Stomach (tissue), 9 donors: ENCODE data around the gene IFNK. TPM values are rescaled to one million over a fixed set of nuclear protein-coding genes. Genes with fewer than 3 reads are reported as not detected.

Source experiments
- DNase-seq, 2 donors: peaks; one replicate each; pipeline versions ENCODE4 v3.0.0 to v3.0.0-alpha.2; 2013 to 2019
- H3K27ac ChIP-seq, 5 donors: fragments of 200-600 bp in 4 of 5; sonication (generic) in 4 of 5; one replicate each; pipeline ENCODE4 v1.5.1; 2013 to 2019; ENCODE audit warnings: mild to moderate bottlenecking in 1 of 5, moderate library complexity in 1 of 5
- H3K27me3 ChIP-seq, 3 donors: fragments of 200-600 bp; sonication (generic); one replicate each; pipeline ENCODE4 v1.5.1; 2017 to 2019; ENCODE audit warnings: mixed run types in 1 of 3
- H3K36me3 ChIP-seq, 4 donors: fragments of 200-600 bp; sonication (generic); 1 replicate in 3 of 4; 2 replicates in 1 of 4; pipeline ENCODE4 v1.5.1; 2016 to 2019
- H3K4me1 ChIP-seq, 4 donors: fragments of 200-600 bp; sonication (generic); one replicate each; pipeline ENCODE4 v1.5.1; 2016 to 2019
- H3K4me3 ChIP-seq, 4 donors: fragments of 200-600 bp; sonication (generic) in 3 of 4; one replicate each; pipeline ENCODE4 v1.5.1; 2016 to 2019; ENCODE audit warnings: mild to moderate bottlenecking in 1 of 4
- H3K9me3 ChIP-seq, 4 donors: fragments of 200-600 bp; sonication (generic); one replicate each; pipeline ENCODE4 v1.5.1; 2016 to 2019
- EP300 ChIP-seq: sonication (generic); formaldehyde crosslinking; IDR thresholded peaks from one replicate; pipeline ENCODE4 v1.6.1; 2017; ENCODE audit warnings: antibody characterized with exemption
- POLR2A ChIP-seq, 4 donors: fragments of 450-650 bp; IDR thresholded peaks; one replicate each; pipeline ENCODE4 v1.6.1; 2016; ENCODE audit warnings: antibody characterized with exemption in 4 of 4, control low read depth in 2 of 4, mild to moderate bottlenecking in 1 of 4, moderate library complexity in 1 of 4
- POLR2AphosphoS5 ChIP-seq, 3 donors: sonication (generic); formaldehyde crosslinking; IDR thresholded peaks; one replicate each; pipeline ENCODE4 v1.6.1; 2016; ENCODE audit warnings: antibody characterized with exemption in 3 of 3
- WGBS, 5 donors: extraction: QIAGEN DNeasy Blood & Tissue Kit in 3 of 5; methylation state at CpG; one replicate each; pipeline versions ENCODE4 v1.1.5 to v1.1.7; 2013 to 2018; 5-methylcytosine and 5-hydroxymethylcytosine counted together
- intact Hi-C: fragments of 100-400 bp; cut with DNase I; formaldehyde crosslinking; loops from one replicate; pipeline ENCODE4 v1.15.1; 2023; ENCODE audit warnings: low total_unique reads
- polyA plus RNA-seq, 3 donors: library from polyadenylated mRNA; stranded (reverse); fragments of 200-250 nt; gene quantifications; one replicate each; pipeline ENCODE4 v1.2.3, GENCODE V29; 2013
- total RNA-seq, 5 donors: library from RNA; depleted of rRNA; stranded (reverse); fragments of >200 nt; gene quantifications; one replicate each; pipeline versions ENCODE4 v1.1.0 to v1.2.3, GENCODE V29; 2014 to 2016
- TF ChIP-seq, protein P1 (sequence below), 7 experiments: fragments of 450-650 bp in 4 of 7; fragments of 200-600 bp in 3 of 7; sonication (generic) in 3 of 7; IDR thresholded peaks; one replicate each; pipeline ENCODE4 v1.5.1; 2016 to 2019; ENCODE audit warnings: antibody characterized with exemption in 7 of 7, control low read depth in 2 of 7, mild to moderate bottlenecking in 1 of 7
- donor health status: healthy with polysubstance abuse.
- donor health status: Bipolar disorder and iron deficiency.
- donor health status: healthy.

Gene IFNK
- total and polyA plus RNA-seq, 8 donors, result not detected

DNA sequence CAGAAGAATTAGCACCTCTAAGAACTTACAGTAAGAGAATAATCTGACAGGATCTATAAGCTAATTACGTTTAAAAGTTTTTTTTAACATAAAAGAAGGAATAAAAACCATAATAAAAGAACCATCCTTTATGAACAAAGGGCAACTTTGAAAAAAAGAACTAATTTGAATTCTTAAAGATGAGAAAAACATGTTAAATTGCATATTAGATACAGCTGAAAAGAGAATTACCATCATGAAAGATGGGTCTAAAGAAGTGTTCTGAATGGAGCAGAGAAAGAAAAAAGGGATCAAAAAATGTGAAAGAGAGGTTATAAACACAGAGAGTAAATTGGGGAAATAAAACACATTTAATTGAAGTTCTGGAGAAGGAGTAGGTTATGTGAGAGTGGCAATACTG is 45.8 kb upstream of the IFNK start:
- no peak for DNase-seq
- Histone ChIP-seq H3K4me1 (peaks cover 8 to 22% (median 12%) of the 10 kb centered on the region in 4 donors), H3K27ac (no peak overlapping the region), H3K4me3 (no peak overlapping the region), H3K27me3 (no peaks in the 10 kb centered on the region), H3K9me3 (peaks cover 0 to 6% (median 2%) of the 10 kb centered on the region in 4 donors), H3K36me3 (no peaks in the 10 kb centered on the region)
- WGBS, 5 donors, result 85 to 98% (median 92%) methylated on average over 1 of the region's 1 CpG
- TF ChIP-seq EP300 (no peak), POLR2A (IDR thresholded peaks at IDR 0.05) (no peak), POLR2AphosphoS5 (IDR thresholded peaks at IDR 0.05) (no peak)
- TF ChIP-seq, protein P1, sequence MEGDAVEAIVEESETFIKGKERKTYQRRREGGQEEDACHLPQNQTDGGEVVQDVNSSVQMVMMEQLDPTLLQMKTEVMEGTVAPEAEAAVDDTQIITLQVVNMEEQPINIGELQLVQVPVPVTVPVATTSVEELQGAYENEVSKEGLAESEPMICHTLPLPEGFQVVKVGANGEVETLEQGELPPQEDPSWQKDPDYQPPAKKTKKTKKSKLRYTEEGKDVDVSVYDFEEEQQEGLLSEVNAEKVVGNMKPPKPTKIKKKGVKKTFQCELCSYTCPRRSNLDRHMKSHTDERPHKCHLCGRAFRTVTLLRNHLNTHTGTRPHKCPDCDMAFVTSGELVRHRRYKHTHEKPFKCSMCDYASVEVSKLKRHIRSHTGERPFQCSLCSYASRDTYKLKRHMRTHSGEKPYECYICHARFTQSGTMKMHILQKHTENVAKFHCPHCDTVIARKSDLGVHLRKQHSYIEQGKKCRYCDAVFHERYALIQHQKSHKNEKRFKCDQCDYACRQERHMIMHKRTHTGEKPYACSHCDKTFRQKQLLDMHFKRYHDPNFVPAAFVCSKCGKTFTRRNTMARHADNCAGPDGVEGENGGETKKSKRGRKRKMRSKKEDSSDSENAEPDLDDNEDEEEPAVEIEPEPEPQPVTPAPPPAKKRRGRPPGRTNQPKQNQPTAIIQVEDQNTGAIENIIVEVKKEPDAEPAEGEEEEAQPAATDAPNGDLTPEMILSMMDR (IDR thresholded peaks at IDR 0.05), result no peak
- intact Hi-C loops, result no loop called here

DNA sequence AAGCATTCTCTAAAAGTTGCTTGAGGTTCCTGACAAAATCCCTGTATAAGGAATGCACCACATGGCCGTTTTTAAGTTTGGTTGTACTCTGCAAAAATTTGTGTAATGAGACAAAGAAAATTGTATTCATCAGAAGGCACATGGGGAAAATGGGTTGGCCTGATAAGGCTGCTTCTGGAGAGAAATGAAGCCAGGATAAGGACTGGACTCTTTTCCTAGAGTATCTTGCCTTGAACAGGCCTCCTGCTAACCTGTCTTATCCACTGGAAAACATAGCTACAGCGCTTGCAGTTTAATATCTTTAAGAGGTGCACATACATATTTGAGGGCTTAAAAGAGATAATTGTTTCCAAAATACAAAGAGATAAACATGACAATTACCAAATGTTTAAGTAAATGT is 41.4 kb upstream of the IFNK start:
- H3K36me3 ChIP-seq, result no peaks in the 10 kb centered on the region
- no peak for DNase-seq
- H3K27ac ChIP-seq, result no peak overlapping the region
- H3K27me3 ChIP-seq, result no peaks in the 10 kb centered on the region
- no peak overlapping the region for H3K4me3 ChIP-seq
- peaks cover 0 to 11% (median 0%) of the 10 kb centered on the region in 4 donors for H3K4me1 ChIP-seq
- H3K9me3 ChIP-seq, result peaks cover 0 to 6% (median 2%) of the 10 kb centered on the region in 4 donors
- TF ChIP-seq POLR2A (IDR thresholded peaks at IDR 0.05) (no peak), POLR2AphosphoS5 (IDR thresholded peaks at IDR 0.05) (no peak), EP300 (no peak)
- TF ChIP-seq, protein P1 (IDR thresholded peaks at IDR 0.05), result no peak
- 86 to 91% (median 88%) methylated on average over 2 of the region's 2 CpGs for WGBS, 5 donors
- intact Hi-C loops, result no loop called here

DNA sequence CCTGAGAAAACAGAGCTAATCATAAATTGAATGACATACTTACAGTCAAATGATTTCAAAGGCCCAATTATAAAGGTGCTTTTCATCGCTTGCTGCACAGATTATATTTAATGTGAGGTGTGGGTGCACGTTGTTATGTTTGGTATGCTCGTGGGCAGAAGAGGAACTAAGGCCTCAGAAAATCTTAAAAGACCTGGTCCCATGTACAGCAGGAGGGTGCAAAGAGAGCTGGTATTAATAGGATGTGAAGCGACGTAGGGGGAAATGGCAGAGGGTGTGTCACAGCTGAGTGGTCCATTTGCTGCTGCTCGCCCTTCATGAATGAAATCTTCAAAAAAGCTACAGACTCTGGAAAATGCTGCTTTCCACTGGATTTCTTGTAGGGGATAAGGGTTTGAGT is 40.5 kb upstream of the IFNK start:
- no peak for DNase-seq
- peaks cover 0 to 13% (median 4%) of the 10 kb centered on the region in 4 donors for H3K4me1 ChIP-seq
- WGBS, 5 donors, result 88 to 92% (median 91%) methylated on average over 6 of the region's 6 CpGs
- peaks cover 0 to 6% (median 2%) of the 10 kb centered on the region in 4 donors for H3K9me3 ChIP-seq
- intact Hi-C loops, result no loop called here
- TF ChIP-seq, protein P1 (IDR thresholded peaks at IDR 0.05), result no peak
- no peak for TF ChIP-seq POLR2A (IDR thresholded peaks at IDR 0.05)
- TF ChIP-seq EP300, result no peak
- TF ChIP-seq POLR2AphosphoS5 (IDR thresholded peaks at IDR 0.05), result no peak
- peaks cover 0 to 1% (median 0%) of the 10 kb centered on the region in 4 donors for H3K36me3 ChIP-seq
- no peak overlapping the region for H3K27ac ChIP-seq
- no peaks in the 10 kb centered on the region for H3K27me3 ChIP-seq
- no peak overlapping the region for H3K4me3 ChIP-seq

DNA sequence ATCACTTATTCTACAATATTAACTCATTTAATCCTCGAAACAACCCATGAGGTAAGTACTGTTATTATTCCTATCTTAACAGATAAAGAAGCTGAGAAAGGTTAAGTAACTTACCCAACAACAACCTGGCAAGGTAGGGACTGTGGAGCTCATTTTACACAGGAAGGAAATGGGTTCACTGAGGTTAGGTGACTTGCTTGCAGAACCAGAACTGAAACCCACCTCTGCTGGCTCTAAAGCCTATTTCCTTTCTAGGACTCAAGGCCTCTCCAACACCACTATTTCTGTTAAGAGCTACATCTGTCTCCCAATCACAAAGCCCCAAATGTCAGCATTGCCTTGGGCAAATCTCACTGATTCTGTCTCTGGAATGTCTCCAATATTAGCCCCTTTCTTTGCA is 38.9 kb upstream of the IFNK start:
- TF ChIP-seq, protein P1 (IDR thresholded peaks at IDR 0.05), result no peak
- TF ChIP-seq POLR2AphosphoS5 (IDR thresholded peaks at IDR 0.05), result no peak
- no peak for TF ChIP-seq EP300
- no peak for TF ChIP-seq POLR2A (IDR thresholded peaks at IDR 0.05)
- DNase-seq, result no peak
- Histone ChIP-seq H3K4me3 (no peak overlapping the region), H3K4me1 (peaks cover 0 to 13% (median 5%) of the 10 kb centered on the region in 4 donors), H3K9me3 (no peaks in the 10 kb centered on the region), H3K27ac (no peak overlapping the region), H3K36me3 (peaks cover 0 to 7% (median 0%) of the 10 kb centered on the region in 4 donors), H3K27me3 (no peaks in the 10 kb centered on the region)
- intact Hi-C loops, result no loop called here
- 92 to 97% (median 92%) methylated on average over 1 of the region's 1 CpG for WGBS, 5 donors
